Occipital lobe (tissue), 2 donors: Measurements from ENCODE around the gene ZEB2. TPM values are rescaled to one million over a fixed set of nuclear protein-coding genes. Genes with fewer than 3 reads are reported as not detected.

Experiments used
- DNase-seq: peaks from one replicate; lab custom pipeline; 2025; lab: John Stamatoyannopoulos, UW
- total RNA-seq: library from RNA; depleted of rRNA; stranded (reverse); fragments of >200 nt; gene quantifications from one replicate; pipeline ENCODE4 v1.2.3, GENCODE V29; 2014

The ZEB2 gene
- total RNA-seq, 1 donor from 2014 or later: 430 TPM

DNA sequence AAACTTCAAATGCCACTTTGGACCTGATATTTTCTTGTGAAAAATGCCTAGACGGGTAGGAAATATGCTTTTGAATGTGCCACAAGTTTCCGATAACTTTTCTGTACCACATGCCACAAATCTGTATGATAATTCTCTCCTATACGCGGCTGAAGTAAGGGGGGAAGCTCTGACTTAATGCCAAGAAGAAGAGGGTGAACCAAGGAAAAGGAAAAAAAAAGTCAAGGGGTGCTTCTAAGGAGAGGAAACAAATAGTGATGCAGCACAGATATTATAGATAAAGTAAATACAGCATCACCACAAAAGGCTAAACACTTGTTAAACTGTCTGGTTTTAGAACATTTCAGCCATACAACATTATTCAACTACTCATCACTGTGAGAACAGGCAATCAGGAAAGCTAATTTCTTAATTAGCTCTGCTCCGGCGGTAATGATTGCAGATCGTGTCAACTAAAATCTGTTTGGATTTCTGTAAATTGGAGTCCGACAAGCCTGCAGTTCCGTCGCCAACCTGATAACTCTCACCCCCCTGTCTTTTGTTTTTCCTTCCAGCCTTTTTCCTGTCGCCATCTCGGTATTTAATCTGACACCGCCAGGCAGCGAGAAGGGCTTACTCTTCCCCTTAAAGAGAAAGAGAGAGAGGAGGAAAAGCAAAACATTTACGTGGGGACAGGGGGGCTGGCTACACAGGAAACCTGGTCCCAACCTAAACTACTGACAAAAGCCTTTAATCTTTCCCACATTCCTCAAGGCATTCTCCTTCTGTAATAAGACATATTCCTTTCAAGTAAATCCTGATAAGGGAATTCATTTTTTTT, 67.5 kb downstream of the ZEB2 start:
- DNase-seq: no peak

DNA sequence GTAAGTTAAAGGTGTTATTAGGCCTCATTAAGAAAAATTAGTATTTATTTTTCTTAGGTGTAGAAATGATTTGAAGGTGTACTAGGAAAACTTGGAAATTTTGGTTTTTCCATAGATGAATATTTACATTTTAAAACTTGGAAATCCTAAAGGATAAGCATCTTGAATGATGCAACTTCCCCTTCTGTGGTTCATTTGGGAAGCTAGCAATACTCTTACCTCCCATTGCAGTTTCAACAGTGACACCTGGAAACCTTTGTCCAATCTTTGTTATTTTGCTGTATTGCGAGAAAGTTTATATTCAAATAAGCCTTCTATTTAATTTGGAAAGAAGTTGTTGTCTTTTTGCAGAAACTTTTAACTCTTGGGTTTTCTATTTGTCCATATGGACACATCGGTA, 68.5 kb downstream of the ZEB2 start:
- DNase-seq: no peak

- DNase-seq: no peak
These were observed 70.9 kb downstream of the ZEB2 start for GRCh38 chr2:144449028-144449406.

- DNase-seq: no peak
These were observed 71.4 kb downstream of the ZEB2 start for GRCh38 chr2:144448389-144449027.

- DNase-seq: no peak
These were observed 72.4 kb downstream of the ZEB2 start for GRCh38 chr2:144447535-144447934.

GRCh38 chr2:144446136-144446535, 73.8 kb downstream of the ZEB2 start:
- DNase-seq: no peak

GRCh38 chr2:144445196-144445595, 74.7 kb downstream of the ZEB2 start:
- DNase-seq: no peak

- no peak for DNase-seq
These were observed 75.8 kb downstream of the ZEB2 start for GRCh38 chr2:144443837-144444817.

GRCh38 chr2:144441711-144442141, 78.2 kb downstream of the ZEB2 start:
- no peak for DNase-seq

DNA sequence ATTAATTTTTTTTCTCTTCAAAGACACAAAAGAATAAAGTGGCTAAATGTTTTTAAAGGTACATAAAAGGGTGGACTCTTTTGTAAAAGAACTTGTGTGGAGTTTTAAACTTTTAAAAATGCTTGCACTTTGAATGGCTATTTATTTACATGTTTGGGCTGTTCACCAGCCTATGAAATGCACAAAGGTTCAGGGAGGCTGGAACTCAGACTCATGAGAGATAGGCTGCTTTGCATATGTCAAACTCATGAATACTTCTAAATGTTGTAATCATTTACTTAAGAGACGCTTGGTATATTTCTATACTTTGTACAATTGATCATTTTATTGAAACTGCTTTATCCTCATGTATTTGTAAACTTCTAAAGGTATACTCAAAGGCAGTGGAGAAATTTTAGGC, 79.9 kb downstream of the ZEB2 start:
- no peak for DNase-seq

DNA sequence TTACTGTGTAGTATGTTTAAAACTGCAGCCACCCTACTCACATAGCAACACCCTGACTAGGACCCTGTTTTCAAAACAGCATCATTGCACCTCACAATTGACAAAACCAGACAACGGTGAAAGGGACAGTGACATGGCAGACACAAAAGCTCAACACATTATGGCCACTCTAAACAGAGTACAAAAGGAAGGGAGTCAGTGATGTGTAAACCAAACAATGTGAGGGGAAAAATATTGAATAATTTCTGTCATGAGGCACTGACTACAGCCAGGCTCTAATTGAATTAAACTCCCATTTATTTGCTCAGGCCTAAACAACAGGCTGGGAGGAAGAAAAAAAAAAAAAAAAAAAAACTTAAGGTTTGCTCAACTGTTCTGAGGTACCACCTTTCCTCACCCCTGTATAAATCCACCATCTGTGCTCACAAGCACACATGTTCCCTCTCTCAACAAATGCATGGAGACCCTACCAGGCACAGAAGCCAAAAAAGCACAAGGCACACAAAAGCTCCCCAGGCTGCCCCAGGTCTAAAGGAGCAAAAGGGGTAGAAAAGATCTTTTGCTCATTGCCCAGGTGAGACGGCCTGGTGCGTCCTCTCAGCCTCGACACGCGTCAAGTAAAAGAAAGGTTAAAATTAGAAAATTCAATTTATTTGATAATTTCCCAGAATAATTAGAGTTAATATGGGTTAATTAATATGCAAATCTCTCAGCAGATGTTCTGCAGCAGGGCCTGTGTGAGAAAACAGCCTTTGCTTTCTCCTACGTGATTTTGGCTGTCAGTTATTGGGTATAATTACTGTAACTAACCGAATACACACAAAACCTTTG, 80.9 kb downstream of the ZEB2 start:
- DNase-seq: no peak

DNA sequence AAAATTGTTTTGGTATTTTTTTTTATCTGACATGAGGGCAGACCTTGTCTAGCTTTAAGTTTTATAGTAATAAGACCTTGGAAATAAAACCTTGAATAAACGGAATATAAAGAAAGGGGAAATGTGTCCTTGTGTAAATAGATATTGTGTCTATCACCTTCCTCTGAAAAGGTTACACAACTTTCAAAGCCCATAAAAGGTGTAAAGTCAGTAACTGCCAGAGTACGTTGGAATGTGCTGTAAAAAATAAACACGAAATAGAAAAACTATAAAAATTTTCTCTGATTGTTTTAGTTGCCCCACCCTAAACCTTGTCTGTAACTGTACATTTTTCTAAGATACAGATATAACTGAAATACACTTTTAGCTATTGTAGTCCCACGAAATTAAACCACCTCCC, 82.3 kb downstream of the ZEB2 start:
- no peak for DNase-seq

DNA sequence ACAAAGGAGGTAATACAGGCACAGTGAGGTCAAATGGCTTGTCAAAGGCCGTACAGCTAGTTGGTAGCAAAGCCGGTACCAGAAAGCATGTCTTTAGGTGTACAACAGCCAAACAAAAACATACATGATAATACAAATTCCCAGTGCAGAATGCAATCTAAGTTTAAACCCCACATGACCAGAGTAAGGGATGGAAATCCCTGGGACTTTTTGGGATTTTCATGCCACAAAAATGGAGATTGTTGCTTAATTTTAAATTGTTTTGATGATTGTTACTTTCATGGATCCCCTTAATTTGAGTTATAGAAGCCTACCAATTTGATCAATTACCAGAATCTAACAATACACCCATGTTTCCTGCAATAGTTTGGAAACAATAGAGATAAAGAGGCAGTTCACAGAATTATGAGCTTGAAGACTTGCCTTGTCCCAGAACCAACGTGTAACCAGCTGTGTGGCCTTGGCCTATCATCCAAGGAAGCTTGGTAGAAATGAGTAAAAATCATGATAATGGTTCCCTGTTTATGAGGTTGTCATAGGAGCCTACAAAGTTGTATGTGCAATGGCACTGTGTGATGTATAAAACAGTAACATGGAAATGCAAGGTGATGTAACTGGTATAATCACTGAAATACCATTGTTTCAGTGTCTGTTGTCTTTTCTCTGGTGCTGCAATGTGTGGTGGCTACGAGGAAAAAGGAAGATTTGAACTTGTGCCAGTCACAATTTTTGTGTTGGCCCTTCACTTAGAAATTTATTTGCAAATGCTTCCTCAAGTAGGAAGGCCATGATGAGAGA, 85.3 kb downstream of the ZEB2 start:
- no peak for DNase-seq

DNA sequence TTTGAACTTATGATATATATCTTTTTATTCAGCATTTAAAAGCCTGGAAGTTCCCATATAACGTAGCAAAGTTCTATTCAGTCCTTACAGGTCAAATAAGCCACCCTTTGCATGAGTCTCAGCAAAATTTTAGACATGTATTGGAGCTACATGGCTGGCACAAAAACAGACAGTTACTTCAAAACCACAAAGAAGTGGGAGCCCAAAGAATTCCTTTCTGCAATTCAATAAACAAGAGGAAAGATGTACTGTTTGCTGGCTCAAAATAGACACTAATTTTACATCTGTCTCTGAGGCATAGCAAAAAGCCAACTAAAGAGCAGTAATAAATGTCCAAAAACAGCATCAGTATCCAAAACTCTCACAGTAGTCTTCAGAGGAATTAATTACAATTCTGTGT, 87.0 kb downstream of the ZEB2 start:
- no peak for DNase-seq

DNA sequence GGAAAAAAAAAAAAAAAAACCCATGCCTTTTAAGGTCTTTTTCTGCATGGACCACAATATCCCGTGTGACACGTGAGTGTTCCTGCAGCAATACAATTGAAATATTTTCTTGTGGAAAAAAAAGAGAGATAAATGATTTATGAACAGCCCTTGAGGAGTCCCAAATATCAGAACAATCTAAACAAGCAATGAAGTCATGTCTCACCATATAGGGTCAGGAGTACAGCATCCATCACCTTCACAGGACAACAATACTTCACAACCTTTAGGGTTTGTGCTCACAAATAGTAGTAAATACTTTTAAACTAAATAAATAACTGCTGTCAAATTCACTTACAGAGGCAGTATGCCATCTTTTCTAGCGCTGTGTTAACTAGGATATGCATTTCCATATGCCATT, 87.9 kb downstream of the ZEB2 start:
- DNase-seq: no peak

- no peak for DNase-seq
These were observed 88.5 kb downstream of the ZEB2 start for GRCh38 chr2:144431392-144431783.

DNA sequence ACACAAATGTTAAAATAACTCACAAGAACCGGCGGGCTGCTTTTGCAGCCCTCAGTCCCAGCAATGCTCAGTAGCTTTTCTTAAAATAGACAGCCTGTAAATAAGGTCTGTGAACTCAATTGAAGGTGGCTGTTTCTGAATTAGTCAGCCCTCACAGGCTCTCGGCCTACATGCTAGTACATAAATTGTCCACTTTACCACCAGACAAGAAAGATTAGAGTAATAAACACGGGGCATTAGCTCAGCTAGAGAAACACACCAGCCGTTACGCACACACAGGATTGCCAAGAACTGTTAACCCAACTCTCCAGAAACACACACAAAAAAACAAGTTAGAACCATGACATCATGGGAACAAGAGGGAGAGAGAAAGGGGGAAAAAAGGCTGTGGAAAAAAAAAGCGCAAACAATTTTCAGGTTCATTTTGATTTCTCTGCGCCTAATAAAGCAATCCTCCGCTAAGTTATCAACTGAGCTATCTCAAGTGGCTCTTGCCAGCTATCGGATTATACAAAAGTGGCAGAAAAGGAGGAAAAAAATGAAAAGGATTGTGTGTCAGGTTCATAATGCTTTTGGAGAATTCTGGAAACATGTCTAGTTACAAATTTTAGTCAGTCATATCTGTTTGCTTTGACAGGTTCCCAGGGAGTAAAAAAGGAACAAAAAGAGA, 89.1 kb downstream of the ZEB2 start:
- no peak for DNase-seq

- no peak for DNase-seq
These were observed 90.4 kb downstream of the ZEB2 start for GRCh38 chr2:144429396-144430112.

DNA sequence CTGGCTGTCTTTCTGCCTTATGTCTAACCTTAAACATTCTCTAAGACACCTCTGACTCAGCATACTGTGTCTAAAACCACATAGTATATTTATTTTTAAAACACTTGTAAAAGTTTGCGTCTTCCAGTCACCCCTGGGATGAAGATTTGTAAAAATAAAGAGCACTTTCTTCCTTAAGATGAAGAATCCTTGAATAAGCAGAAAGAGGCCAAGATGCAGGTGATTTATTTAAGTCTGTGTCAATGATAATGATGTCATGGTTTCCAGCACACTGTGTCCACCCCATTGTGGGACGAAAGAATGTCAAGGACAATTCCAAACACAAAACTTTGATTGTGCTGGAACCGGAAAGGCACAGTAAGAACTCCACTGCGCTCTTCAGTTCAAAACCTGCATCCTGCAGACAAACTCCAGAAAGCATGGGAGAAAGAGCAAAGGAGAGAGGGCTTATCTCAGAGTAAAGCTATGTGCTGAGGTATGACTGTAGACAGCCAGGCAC, 92.9 kb downstream of the ZEB2 start:
- no peak for DNase-seq
